Measurements from ENCODE around the gene SDCCAG8.

DNA sequence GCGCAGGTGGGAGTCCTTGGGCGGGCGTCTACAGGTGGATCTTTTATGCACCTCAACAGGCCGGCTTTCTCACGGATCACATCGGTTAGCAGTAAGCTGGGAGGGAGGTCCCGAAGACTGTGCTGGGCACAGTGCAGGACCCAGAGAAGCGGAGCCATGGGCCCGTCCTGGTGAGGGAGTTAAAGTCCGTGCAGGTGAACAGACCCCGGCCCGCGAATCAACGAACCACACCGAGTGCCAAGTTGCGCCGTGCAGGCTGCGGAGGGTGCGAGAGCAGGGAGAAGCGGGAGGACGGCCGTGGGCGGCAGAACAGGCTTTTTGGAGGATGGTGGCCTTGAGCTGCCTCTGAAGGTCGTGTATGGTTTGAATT, 233.3 kb downstream of the SDCCAG8 start:
- TF ChIP-seq, protein P1, sequence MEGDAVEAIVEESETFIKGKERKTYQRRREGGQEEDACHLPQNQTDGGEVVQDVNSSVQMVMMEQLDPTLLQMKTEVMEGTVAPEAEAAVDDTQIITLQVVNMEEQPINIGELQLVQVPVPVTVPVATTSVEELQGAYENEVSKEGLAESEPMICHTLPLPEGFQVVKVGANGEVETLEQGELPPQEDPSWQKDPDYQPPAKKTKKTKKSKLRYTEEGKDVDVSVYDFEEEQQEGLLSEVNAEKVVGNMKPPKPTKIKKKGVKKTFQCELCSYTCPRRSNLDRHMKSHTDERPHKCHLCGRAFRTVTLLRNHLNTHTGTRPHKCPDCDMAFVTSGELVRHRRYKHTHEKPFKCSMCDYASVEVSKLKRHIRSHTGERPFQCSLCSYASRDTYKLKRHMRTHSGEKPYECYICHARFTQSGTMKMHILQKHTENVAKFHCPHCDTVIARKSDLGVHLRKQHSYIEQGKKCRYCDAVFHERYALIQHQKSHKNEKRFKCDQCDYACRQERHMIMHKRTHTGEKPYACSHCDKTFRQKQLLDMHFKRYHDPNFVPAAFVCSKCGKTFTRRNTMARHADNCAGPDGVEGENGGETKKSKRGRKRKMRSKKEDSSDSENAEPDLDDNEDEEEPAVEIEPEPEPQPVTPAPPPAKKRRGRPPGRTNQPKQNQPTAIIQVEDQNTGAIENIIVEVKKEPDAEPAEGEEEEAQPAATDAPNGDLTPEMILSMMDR (IDR thresholded peaks at IDR 0.05; ENCODE audit: low read depth, low read length, missing input control), result no peak
- TF ChIP-seq RAD21 (IDR thresholded peaks at IDR 0.05), result no peak
- no peak for TF ChIP-seq JUND (IDR thresholded peaks at IDR 0.05)
- no peak for TF ChIP-seq SP1 (IDR thresholded peaks at IDR 0.05)
- TF ChIP-seq, protein P2, sequence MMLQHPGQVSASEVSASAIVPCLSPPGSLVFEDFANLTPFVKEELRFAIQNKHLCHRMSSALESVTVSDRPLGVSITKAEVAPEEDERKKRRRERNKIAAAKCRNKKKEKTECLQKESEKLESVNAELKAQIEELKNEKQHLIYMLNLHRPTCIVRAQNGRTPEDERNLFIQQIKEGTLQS (IDR thresholded peaks at IDR 0.05), result no peak
- TF ChIP-seq HNF4G (IDR thresholded peaks at IDR 0.05), result no peak
- TF ChIP-seq, protein P3, sequence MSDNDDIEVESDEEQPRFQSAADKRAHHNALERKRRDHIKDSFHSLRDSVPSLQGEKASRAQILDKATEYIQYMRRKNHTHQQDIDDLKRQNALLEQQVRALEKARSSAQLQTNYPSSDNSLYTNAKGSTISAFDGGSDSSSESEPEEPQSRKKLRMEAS (IDR thresholded peaks at IDR 0.05), result no peak
- TF ChIP-seq NR2F2 (IDR thresholded peaks at IDR 0.05), result no peak
- TF ChIP-seq, protein P4, sequence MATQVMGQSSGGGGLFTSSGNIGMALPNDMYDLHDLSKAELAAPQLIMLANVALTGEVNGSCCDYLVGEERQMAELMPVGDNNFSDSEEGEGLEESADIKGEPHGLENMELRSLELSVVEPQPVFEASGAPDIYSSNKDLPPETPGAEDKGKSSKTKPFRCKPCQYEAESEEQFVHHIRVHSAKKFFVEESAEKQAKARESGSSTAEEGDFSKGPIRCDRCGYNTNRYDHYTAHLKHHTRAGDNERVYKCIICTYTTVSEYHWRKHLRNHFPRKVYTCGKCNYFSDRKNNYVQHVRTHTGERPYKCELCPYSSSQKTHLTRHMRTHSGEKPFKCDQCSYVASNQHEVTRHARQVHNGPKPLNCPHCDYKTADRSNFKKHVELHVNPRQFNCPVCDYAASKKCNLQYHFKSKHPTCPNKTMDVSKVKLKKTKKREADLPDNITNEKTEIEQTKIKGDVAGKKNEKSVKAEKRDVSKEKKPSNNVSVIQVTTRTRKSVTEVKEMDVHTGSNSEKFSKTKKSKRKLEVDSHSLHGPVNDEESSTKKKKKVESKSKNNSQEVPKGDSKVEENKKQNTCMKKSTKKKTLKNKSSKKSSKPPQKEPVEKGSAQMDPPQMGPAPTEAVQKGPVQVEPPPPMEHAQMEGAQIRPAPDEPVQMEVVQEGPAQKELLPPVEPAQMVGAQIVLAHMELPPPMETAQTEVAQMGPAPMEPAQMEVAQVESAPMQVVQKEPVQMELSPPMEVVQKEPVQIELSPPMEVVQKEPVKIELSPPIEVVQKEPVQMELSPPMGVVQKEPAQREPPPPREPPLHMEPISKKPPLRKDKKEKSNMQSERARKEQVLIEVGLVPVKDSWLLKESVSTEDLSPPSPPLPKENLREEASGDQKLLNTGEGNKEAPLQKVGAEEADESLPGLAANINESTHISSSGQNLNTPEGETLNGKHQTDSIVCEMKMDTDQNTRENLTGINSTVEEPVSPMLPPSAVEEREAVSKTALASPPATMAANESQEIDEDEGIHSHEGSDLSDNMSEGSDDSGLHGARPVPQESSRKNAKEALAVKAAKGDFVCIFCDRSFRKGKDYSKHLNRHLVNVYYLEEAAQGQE (IDR thresholded peaks at IDR 0.05), result no peak
- TF ChIP-seq YY1 (IDR thresholded peaks at IDR 0.05), result no peak
- TF ChIP-seq HNF4A (conservative IDR thresholded peaks at IDR 0.05), result no peak
- TF ChIP-seq, protein P5, sequence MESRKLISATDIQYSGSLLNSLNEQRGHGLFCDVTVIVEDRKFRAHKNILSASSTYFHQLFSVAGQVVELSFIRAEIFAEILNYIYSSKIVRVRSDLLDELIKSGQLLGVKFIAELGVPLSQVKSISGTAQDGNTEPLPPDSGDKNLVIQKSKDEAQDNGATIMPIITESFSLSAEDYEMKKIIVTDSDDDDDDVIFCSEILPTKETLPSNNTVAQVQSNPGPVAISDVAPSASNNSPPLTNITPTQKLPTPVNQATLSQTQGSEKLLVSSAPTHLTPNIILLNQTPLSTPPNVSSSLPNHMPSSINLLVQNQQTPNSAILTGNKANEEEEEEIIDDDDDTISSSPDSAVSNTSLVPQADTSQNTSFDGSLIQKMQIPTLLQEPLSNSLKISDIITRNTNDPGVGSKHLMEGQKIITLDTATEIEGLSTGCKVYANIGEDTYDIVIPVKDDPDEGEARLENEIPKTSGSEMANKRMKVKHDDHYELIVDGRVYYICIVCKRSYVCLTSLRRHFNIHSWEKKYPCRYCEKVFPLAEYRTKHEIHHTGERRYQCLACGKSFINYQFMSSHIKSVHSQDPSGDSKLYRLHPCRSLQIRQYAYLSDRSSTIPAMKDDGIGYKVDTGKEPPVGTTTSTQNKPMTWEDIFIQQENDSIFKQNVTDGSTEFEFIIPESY (IDR thresholded peaks at IDR 0.05), result no peak
